A673 (cell line): ENCODE data around the gene CDK14.

Experiments used
- EZH2 ChIP-seq: fragments of 200-600 bp; sonication (generic); IDR thresholded peaks from 2 replicates; pipeline ENCODE4 v1.6.1; 2017; ENCODE audit warnings: borderline replicate concordance, low read depth, mild to moderate bottlenecking, mixed read lengths, antibody characterized with exemption, low read length; ENCODE audit not compliant: poor library complexity, severe bottlenecking
- TF ChIP-seq, protein P1 (sequence below): fragments of 300-800, 200-600 bp; sonication (generic); conservative IDR thresholded peaks from 2 replicates; pipeline ENCODE4 v1.5.1; 2017; ENCODE audit warnings: low read depth, mild to moderate bottlenecking, antibody characterized with exemption, low read length, moderate library complexity, mixed read lengths

DNA sequence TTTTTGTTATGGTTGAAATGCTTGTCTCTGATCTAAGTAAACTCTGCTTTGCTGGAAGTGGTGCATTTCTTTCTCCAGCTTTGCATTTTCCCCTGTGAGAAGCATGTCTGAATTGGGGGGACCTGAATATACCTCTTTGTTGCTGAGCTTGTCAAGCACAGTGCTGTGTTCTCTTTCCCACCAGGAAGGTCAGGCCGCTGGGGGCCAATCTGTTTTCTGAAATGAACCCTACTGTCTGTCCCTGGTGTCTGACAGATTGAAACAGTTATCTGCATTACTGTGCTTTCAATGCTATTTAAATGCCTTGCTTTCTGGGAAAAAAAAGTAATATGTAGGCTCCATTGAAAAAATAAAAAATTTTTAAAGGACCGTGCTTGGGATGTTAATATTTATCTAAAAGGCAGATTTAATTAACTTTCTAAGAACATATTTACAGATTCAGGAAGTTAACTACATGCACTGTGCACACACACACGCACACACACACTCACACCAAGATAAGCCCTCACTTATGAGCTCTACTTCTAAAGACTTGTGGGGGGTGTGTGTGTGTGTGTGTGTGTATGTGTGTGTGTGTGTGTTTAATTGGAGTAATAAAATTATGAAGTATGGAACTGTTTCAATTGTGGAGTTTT lies 541.1 kb downstream of the CDK14 start:
- TF ChIP-seq, protein P1, sequence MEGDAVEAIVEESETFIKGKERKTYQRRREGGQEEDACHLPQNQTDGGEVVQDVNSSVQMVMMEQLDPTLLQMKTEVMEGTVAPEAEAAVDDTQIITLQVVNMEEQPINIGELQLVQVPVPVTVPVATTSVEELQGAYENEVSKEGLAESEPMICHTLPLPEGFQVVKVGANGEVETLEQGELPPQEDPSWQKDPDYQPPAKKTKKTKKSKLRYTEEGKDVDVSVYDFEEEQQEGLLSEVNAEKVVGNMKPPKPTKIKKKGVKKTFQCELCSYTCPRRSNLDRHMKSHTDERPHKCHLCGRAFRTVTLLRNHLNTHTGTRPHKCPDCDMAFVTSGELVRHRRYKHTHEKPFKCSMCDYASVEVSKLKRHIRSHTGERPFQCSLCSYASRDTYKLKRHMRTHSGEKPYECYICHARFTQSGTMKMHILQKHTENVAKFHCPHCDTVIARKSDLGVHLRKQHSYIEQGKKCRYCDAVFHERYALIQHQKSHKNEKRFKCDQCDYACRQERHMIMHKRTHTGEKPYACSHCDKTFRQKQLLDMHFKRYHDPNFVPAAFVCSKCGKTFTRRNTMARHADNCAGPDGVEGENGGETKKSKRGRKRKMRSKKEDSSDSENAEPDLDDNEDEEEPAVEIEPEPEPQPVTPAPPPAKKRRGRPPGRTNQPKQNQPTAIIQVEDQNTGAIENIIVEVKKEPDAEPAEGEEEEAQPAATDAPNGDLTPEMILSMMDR = no peak
- no peak for TF ChIP-seq EZH2
